ENCODE data around the gene ZNRF1.

Gene ZNRF1

DNA sequence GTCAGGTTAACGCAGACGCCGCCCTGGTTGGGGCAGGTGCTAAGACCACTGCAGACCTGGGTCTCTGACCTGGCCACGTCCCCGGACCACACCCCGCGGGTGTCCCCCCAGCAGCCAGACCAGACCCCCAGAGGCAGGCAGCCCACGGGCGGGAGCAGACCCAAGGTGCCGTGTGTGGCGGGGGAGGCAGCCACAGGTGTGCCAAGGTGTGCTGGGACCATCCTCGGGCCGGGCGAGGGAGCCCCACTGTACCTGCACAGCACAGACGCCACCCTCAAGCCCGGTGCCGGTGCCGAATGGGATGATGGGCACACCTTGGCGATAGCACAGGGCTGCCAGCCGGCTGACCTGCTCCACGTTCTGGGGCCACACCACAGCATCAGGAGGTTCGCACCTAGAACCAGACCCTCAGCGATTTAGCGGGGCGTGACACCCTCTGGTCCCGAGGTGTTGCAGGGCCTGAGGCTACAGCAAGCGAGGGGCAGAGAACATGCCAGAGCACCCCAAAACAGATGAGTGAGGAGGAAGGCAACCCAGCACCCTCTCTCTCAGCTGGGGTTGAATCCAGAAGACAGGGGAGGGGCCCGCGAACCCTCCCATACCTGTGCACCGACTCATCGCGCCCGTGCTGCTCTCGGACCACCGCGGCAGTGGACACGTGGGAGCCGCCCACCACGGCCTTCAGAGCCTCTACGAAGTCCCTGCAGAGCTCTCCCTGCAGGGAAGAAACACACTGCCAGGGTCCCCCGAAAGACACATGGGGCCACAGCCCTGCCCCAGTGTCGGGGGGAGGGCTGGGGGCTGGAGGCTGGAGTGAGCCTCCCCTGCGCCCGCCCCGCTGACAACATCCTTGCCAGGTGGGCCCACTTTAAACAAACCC is 116.4 kb downstream of the ZNRF1 start:
- DNase-seq (ENCODE audit: low read depth), result no peak

DNA sequence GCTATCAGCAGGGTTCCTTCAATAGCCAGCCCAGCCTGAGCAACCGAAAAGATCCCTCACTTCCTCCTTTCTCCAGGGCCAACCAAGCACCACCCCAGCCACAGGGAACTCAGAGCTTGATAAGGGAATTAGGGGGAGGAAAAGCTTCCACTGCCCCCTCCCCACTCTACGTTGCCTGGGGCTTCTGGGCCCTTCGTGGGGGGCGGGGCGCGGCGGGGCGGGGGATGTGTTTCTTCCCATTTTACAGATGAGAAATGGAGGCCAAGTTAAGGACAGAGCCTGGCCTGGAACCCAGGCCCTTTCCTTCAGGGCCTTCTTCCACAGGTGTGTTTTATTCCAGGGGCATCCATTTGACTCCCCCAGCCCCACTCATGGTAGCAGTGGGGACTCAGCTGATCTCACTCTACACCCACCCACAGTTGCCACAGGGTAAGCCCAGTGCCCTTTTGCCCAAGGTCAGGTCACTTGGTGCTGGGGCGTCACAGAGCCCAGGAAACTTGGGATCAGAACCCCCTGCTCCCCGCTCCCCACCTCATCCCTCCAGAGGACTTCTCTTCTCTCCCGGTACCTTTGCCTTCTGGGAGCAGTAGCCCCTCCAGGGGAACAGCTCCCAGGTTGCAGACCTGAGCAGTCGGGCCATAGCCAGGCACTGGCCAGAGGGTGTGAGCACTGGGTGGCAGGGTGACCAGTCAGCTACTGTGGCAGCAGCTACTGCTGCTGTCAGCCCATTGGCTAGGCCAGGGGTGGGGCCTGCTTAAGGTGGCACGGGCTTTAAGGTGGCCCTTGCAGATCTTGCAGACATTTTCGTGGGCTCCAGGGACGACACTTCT is 117.5 kb downstream of the ZNRF1 start, which contains the start of gene LDHD:
Gene LDHD (minus strand): TSS at position 700 of the 830 bp plus-strand sequence. CDS start 60 bp downstream, at position 640.
- peak; percentile 72 for DNase-seq (ENCODE audit: low read depth)

DNA sequence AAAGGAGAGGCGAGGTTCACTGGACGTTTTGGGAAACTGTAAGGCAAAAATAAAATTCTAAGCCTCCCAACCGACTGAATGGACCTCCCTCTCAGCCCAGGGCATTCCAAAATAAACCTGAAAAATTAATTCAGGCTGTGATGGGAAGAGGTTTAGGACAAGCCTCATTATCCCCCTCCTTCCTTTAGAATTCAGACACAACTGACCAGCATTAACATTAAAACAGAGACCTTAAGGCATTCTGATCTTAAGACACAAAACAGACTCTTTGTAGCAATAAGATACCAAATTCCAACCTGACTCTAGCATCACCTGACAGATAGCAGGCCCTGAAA is 118.1 kb downstream of the ZNRF1 start:
- DNase-seq (ENCODE audit: low read depth), result no peak

DNA sequence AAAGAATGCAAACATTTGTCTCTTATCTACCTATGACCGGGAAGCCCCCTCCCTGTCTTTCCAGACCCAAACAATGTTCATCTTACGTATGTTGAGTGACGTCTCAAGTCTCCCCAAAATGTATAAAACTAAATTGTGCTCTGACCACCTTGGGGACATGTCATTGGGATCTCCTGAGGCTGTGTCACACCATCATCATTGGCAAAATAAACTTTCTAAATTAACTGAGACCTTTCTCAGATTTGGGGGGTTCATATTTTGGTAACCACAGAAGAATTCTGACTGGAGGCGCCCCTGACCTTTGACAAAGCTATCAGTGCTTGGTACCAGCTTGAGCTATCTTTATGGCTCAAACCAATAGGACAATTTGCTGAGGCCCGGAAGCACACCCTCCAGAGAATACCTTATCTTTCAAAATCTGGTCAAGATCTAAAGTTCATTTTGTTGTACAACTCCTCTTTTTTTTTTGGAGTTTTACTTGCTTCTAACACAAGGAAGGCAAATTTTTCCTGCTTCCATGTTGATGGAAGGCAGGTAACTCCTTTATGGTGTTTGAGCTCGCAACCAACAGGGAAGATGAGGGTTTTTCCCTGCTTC is 120.2 kb downstream of the ZNRF1 start:
- DNase-seq (ENCODE audit: low read depth), result no peak

DNA sequence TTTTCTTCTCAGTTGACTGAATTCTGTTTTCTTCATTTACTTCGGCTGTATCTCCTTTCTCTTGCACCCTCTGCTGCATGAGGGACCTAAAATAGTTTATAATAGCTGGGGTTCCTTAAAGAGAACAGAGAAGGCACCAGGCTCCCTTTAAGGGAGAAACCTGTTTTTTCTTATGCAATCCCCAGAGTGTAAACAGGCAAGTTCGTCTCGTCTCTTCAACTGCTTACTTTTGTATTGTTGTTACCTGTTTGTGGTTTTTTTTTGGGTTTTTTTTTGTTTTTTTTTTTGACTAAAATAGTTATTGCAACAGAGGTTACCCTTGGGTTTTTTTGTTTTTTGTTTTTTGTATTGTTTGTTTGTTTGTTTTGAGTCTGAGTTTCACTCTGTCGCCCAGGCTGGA is 121.4 kb downstream of the ZNRF1 start:
- no peak for DNase-seq (ENCODE audit: low read depth)

DNA sequence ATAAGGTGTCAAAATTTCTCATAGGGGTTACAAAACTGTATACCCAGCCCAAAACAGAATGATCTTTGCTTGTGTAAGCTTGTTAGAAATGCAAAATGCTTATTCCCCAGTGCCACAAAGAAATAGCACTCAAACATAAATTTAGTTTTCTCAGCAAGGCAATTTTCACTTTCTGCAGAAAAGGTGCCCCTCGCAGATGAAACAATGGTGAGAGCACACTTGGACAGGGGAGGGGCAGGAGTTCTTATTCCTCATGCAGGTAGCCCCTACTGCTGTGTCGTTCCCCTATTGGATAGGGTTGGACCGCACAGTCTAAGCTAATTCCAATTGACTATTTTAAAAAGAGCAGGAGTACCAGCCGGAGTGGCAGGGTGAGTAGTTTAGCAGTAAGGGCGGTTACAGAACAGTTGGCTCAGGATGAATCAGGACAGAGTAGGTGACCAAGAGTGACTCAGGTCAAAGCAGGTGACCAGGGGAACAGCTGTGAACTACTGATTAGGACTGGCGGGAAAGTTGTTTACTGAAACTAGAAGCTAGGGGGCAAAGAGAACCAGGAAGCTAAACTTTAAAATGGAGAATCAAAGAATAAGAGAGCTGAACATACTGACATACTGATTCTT is 123.2 kb downstream of the ZNRF1 start:
- DNase-seq (ENCODE audit: low read depth), result no peak

DNA sequence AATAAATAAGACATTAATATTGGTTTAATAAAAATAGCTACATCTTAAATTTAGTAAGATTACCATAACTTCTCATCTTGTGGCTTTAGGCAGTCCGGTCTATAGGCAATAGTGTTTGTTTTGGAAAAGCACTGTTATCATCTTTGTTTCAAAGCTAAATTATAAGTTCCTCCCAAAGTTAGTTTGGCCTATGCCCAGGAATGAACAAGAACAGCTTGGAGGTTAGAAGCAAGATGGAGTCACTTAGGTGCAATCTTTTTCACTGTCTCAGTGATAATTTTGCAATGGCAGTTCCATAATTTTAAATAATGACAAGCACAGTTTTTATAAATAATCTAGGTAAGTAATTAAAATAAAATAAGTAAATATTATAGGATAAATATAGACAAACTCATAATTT is 123.8 kb downstream of the ZNRF1 start:
- DNase-seq (ENCODE audit: low read depth), result no peak

DNA sequence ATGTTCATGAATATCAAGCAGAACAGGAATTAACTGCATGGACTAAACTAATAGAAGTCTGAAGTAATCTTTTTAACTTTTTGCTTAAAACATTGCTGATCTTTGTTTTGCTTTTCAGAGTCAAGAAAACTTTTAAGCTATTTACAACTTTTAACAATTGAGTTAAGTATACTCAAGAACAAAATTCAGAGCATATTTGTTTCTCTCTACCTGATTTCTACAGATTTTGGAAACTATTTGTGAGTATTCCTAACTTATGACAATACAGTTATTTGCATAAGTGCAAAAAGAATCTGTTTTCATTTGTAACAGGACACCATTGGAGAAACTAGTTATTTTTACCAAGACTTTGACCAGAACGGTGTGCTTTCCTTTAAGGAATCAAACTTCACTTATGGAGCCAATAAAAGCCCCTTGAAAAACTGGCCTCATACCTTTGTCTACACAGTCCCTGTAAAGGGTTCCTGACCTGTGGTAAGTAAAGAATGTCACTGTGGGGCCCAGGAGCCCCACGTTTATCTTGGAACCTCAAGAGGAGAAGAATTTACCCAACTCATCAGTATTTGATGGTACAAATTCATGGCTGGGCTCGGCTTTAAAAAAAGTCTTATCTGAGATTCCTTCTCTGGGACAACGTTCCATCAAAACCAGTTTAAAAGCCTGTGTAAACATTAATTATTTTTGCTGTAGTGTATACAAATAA is 129.0 kb downstream of the ZNRF1 start:
- DNase-seq (ENCODE audit: low read depth), result no peak

DNA sequence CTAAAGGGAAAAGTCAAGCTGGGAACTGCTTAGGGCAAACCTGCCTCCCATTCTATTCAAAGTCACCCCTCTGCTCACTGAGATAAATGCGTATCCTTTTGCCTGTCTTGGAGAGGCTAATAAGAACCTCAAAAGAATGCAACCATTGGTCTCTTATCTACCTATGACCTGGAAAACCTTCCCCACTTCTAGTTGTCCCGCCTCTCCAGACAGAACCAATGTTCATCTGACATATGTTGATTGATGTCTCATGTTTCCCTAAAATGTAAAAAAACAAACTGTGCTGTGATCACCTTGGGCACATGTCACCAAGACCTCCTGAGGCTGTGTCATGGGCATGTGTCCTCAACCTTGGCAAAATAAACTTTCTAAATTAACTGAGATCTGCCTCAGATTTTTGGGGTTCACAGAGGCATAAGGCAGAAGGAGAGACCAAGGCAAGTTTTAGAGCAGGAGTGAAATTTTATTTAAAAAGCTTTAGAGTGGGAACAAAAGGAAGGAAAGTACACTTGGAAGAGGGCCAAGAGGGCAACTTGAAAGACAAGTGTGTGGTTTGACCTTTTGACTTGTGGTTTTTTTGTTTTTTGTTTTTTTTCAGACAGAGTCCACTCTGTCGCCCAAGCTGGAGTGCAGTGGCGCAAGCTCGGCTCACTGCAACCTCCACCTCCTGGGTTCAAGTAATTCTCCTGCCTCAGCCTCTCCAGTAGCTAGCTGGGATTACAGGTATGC is 130.8 kb downstream of the ZNRF1 start:
- DNase-seq (ENCODE audit: low read depth), result peak; percentile 42

DNA sequence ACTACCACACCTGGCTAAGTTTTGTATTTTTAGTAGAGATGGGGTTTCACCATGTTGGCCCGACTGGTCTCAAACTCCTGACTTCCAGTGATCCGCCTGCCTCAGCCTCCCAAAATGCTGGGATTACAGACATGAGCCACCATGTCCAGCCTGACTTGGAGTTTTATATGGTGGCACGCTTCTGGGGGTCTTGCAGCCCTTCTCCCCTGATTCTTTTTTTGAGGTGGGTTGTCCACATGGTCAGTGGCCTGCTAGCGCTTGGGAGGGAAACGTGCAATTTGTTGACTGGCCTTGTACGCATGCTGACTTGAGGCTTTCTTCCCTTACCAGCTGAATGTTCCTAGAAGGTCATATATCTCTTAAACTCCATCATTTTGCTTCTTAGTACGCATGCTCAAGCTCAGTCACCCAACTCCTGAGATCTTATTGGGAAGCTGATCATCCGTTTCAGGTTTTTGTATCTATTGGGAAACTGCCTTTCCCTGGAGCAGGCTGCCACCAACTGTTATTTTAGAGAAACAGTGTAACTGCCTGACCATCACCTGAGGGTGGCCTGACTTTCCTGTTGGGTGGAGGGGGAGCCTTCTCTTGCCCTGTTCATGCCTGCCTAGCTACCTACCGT is 131.4 kb downstream of the ZNRF1 start:
- no peak for DNase-seq (ENCODE audit: low read depth)

DNA sequence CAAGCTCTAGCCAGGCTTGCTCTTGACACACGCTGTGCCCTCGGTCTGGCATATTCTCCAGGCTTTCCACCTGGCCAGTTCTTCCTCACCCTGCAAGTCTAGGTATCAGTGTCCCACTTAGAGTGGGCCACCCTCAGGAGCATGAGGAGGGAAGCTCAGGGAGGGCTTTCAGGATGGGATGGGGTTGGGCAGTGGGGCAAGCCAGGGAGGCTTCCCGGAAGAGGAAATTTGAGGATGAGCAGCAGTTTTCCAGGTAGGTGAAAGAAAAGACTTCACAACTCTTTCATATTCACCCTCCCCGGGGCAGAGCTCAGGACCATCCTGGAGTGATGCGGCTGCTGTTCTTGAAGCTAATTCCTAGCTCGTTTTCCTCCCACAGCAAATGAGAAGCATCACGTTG is 132.3 kb downstream of the ZNRF1 start:
- DNase-seq (ENCODE audit: low read depth), result no peak

DNA sequence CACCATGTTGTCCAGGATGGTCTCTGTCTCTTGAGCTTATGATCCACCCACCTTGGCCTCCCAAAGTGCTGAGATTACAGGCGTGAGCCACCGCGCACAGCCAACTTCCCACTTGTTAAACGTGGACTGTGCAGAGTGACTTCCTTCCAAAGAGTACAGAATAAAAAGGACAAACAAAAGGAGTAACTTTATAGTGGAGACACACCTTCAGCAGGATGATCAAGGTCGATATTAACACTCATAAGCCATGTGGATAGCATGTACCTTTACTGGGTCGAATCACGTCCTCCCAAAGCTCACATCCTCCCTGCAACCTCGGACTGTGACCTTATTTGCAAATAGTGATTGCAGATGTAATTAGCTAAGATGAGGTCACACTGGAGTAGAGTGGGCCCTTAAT is 139.4 kb downstream of the ZNRF1 start:
- no peak for DNase-seq (ENCODE audit: low read depth)

DNA sequence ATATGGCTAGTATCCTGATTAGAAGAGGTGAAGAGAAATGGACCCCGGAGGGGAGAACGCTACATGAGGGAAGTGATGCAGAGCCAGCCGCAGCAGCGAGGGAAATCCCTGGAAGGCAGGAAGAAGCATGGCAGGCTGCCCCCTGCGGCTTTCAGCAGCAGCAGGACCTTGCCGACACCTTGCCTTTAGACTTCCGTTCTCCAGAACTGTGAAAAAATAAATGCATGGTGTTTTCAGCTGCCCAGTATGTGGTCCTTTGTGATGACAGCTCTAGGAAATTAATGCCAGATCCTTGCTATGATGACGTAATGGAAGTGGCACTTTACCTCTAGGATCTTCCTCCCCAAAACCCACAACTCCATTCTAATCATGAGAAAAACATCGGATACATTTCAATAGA is 139.8 kb downstream of the ZNRF1 start:
- no peak for DNase-seq (ENCODE audit: low read depth)

DNA sequence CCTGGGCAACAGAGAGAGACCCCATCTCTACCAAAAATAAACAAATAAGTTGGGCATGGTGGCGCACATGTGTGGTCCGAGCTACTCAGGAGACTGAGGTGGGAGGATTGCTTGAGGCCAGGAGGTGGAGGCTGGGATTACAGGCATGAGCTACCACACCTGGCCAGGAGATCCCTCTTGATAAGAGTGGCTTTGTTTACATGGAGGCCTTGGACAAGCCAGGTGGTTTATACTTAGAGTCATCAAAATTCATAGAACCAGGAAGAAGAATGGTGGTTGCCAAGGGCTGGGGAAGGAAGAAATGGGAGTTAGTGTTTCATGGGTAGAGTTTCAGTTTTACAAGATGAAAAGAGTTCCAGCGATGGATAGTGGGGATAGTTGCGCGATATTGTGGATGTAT is 140.7 kb downstream of the ZNRF1 start:
- no peak for DNase-seq (ENCODE audit: low read depth)

DNA sequence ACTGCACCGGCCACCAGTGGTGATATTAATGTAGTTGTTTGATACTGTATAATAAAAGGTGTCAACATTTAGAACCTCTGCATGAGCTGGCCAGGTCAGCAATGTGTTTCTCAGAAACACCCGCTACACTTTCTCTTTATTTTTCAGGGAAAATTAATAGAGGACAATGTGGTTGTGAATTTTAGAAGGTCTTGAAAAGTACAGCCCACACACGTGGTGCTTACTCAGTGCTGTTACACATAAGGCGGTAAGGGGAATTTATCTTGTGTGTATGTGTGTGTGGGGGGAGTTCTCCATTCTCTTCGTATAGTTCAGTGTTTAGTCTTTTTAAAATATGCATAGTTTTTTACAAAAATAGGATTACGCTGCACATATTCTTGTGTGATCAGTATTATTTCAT is 145.1 kb downstream of the ZNRF1 start:
- no peak for DNase-seq (ENCODE audit: low read depth)

DNA sequence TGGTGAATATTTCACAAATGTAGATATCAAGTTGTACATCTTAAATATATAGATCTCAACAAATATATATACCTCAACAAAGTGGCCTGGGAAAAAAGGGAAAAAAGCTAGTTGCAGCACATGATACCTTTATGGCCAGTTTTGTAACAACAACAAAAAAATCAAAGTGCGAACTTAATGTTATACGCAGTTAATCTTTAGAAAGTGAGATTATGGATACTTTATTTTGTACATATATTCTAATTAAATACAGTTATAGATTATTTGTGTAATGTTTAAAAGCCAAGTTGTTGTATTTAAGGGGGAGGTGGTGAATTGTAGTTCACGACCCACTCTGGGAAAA is 149.1 kb downstream of the ZNRF1 start:
- no peak for DNase-seq (ENCODE audit: low read depth)

DNA sequence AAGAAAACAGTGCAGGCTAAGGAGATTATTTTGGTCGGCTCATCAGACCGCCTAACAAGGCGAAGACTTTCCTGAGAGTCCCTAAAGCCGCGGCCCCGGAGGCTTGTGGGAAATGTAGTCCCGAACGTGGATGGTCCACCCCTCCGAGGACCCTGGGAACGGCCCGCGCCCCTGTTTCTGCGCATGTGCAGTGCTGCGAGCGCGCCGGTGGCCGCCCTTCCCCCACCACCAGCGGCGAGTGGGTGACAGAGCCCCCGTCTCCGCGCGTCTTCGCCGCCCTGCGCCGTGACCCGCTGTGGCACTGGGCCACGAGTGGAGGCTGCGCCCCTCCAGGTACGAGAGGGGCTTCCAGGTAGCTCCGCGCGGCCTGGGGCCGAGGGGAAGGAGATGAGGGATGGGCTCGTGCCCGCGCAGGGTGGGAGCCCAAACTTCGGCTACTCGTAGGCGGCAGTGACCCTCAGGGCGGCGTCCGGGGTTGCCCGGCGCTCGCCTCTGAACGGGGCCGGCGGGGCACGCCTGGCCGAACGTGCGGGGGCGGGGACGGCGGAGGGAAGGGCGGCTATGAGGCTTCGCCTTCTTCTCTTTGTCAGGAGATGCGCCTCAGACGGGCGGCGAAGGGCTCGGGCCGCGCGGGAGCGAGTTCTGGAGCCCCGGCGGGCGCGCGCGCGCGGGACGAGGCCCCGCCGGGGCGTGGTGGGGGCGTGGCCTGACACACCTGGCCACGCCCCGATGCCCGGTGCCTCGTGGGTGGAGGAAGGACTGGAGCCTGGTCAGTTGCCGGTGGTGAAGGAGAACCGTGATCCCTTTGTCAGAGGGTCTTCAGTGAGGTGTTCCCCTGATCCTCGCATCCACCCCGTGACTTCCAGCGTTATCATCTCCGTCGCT is 149.7 kb downstream of the ZNRF1 start, which contains the start of gene ZFP1:
Gene ZFP1 (plus strand): TSS at position 214 of the 885 bp plus-strand sequence. CDS start 4,428 bp downstream, outside the sequence.
- peak; percentile 90 for DNase-seq (ENCODE audit: low read depth)

DNA sequence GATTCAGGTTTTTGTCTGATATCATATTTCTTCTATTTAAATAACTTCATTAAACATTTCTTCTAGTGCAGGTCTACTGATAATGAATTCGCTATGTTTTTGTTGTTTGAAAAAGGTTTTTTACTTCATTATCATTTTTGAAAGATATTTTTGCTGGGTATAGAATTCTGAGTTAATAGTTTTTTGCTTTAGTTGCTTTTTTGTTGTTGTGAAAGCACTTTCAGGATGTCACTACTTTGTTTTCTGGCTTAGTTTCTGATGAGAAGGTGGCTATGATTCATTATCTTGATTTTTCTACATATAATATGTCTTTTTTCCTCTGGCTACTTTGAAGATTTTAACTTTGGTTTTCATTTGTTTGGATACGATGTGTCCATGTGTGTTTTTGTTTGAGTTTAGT is 153.0 kb downstream of the ZNRF1 start:
- DNase-seq (ENCODE audit: low read depth), result no peak

DNA sequence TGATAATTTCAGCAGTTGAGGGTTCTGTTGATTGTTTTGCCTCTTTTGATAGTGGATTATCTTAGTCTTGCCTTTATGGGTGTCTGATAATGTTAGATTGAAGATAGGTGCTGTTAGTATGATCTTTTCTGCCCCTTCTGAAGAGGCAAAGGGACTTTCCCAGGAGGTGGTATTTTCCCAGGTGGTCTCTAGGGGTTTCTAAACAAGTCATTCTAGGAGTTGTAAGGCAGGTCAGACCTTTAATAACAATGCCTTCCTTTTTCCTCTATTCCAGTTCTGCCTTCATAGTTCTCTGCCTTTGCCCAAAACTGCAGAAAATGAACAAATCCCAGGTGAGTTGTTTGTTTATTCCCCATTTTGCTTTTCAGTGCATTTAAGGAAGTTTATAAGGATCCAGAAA is 153.8 kb downstream of the ZNRF1 start:
- DNase-seq (ENCODE audit: low read depth), result no peak

DNA sequence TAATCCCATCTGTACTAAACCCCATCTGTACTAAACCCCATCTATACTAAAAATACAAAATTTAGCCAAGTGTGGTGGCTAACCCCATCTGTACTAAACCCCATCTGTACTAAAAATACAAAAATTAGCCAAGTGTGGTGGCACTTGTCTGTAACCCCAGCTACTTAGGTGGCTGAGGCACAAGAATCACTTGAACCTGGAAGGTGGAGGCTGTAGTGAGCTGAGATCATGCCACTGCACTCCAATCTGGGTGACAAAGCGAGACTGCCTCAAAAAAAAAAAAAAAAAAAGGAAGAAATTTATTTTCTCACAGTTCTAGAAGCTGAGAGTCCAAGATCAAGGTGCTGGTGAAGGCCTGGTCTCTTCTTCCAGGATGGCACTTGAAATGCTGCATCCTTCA is 161.6 kb downstream of the ZNRF1 start:
- no peak for DNase-seq (ENCODE audit: low read depth)
